Measurements from ENCODE around the gene TADA3.

The TADA3 gene

DNA sequence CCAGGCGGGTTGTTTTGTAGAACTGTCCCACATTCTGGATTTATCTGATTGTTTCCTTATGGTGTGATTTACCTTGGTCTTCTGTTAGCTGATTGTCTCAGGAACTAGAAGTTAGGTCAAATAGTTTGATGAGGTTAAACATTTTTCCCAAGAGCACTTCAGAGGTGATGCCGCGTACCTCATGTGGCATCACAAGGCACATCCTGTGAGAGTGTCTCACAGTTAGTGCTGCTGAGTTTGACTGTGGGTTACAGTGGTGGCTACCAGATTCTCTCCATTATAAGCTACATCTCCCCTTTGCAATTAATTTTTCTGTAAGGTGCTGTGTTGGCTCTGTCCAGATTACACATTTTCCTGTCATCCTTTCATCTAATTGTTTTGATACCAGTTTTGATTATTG lies 39.0 kb upstream of the TADA3 start:
- no peak for DNase-seq (ENCODE audit: low read depth)
- no peak overlapping the region for H3K4me3 ChIP-seq (ENCODE audit: low read depth, low read length)
- TF ChIP-seq, protein P1, sequence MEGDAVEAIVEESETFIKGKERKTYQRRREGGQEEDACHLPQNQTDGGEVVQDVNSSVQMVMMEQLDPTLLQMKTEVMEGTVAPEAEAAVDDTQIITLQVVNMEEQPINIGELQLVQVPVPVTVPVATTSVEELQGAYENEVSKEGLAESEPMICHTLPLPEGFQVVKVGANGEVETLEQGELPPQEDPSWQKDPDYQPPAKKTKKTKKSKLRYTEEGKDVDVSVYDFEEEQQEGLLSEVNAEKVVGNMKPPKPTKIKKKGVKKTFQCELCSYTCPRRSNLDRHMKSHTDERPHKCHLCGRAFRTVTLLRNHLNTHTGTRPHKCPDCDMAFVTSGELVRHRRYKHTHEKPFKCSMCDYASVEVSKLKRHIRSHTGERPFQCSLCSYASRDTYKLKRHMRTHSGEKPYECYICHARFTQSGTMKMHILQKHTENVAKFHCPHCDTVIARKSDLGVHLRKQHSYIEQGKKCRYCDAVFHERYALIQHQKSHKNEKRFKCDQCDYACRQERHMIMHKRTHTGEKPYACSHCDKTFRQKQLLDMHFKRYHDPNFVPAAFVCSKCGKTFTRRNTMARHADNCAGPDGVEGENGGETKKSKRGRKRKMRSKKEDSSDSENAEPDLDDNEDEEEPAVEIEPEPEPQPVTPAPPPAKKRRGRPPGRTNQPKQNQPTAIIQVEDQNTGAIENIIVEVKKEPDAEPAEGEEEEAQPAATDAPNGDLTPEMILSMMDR (IDR thresholded peaks at IDR 0.05; ENCODE audit: insufficient read depth, low read depth, low read length, missing control alignments): no peak

DNA sequence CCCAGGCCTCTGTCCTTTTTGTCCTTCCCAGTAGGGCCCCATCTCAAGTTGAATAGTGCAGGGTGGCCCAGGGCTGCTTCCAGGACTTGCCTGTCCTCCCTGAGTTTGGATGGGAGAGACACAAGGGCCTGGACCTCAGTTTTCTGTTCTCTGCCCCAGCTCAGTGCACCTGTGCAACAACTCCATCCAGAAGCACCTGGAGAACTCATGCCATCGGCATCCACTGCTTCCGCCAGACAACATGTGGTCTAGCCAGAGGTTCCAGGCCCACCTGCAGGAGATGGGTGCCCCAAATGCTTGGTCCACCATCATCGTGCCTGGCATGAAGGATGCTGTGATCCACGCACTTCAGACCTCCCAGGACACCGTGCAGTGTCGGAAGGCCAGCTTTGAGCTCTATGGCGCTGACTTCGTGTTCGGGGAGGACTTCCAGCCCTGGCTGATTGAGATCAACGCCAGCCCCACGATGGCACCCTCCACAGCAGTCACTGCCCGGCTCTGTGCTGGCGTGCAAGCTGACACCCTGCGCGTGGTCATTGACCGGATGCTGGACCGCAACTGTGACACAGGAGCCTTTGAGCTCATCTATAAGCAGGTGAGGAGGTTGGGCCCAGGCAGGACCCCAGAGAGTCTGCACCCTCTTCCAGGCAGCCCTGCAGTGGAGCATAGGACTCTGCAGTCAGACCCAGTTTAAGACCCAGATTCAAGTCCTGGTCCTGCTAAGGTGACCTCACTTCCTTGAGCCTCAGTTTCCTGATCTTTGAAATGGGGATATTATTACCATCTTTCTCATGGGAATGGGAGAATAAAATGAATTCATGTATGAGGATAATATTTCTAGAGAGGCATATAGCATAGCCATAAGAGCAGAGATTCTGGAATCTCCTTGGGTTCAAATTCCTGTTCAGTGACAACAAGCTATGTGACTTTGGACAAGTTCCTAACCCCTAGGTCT lies 36.8 kb upstream of the TADA3 start:
- H3K4me3 ChIP-seq (ENCODE audit: low read depth, low read length): no peak overlapping the region
- DNase-seq (ENCODE audit: low read depth): no peak
- TF ChIP-seq, protein P1 (IDR thresholded peaks at IDR 0.05; ENCODE audit: insufficient read depth, low read depth, low read length, missing control alignments): no peak

DNA sequence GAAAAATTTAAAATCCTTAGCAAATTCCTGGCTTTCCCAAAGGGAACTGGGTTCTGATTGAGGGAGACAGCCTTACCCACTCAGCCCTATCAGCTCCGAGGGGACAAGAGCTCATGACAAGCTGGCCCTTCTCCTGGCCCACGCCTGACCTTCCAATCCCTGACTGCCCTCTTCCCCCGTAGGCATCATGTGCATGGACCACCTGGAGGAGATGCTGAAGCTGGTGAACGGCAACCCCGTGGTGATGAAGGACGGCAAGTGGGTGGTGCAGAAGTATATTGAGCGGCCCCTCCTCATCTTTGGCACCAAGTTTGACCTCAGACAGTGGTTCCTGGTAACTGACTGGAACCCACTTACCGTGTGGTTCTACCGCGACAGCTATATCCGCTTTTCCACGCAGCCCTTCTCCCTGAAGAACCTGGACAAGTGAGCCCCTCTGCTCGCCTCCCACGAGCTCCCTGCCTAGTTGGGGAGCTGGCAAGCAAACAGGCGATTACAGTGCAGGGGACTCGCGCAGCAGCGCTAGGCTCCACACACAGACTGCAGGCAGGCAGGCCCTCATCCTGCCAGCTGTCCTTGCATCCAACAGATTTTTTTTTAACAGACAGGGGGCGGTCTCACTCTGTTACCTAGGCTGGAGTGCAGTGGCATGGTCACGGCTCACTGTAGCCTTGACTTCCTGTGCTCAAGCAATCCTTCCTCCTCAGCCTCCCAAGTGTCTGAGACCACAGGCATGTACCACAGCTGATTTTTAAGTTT lies 34.7 kb upstream of the TADA3 start:
- H3K4me3 ChIP-seq (ENCODE audit: low read depth, low read length): no peak overlapping the region
- peak; percentile 47 for DNase-seq (ENCODE audit: low read depth)
- TF ChIP-seq, protein P1 (IDR thresholded peaks at IDR 0.05; ENCODE audit: insufficient read depth, low read depth, low read length, missing control alignments): peak; percentile 25

DNA sequence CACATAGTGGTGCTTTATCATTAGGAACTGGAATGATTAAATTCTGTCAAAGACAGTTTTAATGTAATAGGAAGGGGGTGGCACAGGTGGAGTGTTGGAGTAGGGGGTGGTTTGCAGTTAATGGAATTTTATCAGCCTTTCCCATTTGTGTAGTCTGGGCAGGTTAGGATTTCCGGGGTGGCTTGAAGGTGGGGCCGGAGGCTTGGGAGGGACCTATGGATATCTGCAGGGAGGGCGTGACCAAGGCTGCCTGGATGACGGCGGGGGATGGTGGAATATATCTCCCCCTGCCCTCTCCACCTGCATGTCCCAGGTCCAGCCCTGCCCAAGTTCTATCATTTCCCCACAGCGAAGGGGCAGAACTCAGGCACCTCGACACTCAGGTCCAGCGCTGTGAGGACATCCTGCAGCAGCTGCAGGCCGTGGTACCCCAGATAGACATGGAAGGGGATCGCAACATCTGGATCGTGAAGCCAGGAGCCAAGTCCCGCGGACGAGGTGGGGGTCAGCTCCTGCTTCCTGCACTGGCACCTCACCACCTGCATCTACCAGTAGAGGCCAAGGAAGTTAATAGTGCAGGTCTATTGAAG lies 33.3 kb upstream of the TADA3 start:
- H3K4me3 ChIP-seq (ENCODE audit: low read depth, low read length): no peak overlapping the region
- TF ChIP-seq, protein P1 (IDR thresholded peaks at IDR 0.05; ENCODE audit: insufficient read depth, low read depth, low read length, missing control alignments): no peak
- no peak for DNase-seq (ENCODE audit: low read depth)

DNA sequence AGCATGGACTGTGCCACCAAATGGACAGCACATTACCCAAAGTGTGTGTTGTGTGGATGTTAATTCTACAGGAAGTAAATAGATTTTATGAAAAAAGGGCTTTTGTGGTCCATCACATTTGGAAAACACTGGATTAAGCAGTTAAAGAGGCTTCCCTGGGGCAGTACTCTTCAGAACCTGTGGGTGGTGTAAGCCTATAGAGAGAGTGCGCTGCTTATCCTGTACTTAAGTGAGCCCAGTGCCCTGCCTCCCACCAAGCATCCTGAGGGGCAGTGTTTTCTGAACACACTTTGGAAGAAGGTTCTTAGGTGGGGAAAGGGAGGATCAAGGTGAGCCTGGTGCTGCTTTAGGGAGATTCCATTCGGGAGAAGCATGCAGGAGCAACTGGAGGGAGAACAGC lies 28.7 kb upstream of the TADA3 start:
- DNase-seq (ENCODE audit: low read depth): no peak
- no peak overlapping the region for H3K4me3 ChIP-seq (ENCODE audit: low read depth, low read length)
- TF ChIP-seq, protein P1 (IDR thresholded peaks at IDR 0.05; ENCODE audit: insufficient read depth, low read depth, low read length, missing control alignments): no peak

DNA sequence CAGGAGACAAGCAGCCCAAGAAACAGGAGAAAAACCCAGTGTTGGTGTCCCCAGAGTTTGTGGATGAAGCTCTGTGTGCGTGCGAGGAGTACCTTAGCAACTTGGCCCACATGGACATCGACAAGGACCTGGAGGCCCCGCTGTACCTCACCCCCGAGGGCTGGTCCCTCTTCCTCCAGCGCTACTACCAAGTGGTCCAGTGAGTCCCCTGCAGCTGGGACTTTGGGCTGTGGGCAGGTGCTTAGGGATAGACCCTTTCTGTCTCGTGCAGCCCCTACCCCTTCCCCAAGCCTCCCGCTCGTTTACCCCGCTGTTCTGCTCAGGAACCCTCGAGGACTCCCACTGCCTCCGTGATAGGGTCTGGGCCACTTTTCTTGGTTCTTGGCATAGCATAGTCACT lies 28.3 kb upstream of the TADA3 start:
- no peak for DNase-seq (ENCODE audit: low read depth)
- no peak overlapping the region for H3K4me3 ChIP-seq (ENCODE audit: low read depth, low read length)
- TF ChIP-seq, protein P1 (IDR thresholded peaks at IDR 0.05; ENCODE audit: insufficient read depth, low read depth, low read length, missing control alignments): no peak

Measured in GM12865 (cell line).